Skeletal muscle tissue (tissue), 4 donors: ENCODE results near the gene VASP. TPM values are rescaled to one million over a fixed set of nuclear protein-coding genes. Genes with fewer than 3 reads are reported as not detected.
A peak's percentile ranks its signal among the peaks of the same experiment; 100 is the strongest.

Source experiments
- H3K27ac ChIP-seq: one replicate; pipeline ENCODE4 v1.7.0; 2013; ENCODE audit warnings: mild to moderate bottlenecking, low read depth, low read length, inconsistent platforms
- H3K27me3 ChIP-seq, 3 donors: one replicate each; pipeline ENCODE4 v1.7.0; 2013; ENCODE audit warnings: low read length in 3 of 3; ENCODE audit not compliant: control insufficient read depth in 3 of 3, insufficient read depth in 3 of 3
- H3K36me3 ChIP-seq, 3 donors: one replicate each; pipeline ENCODE4 v1.7.0; 2013; ENCODE audit warnings: low read length in 3 of 3; ENCODE audit not compliant: control insufficient read depth in 3 of 3, insufficient read depth in 3 of 3
- H3K4me1 ChIP-seq, 3 donors: one replicate each; pipeline ENCODE4 v1.7.0; 2013; ENCODE audit warnings: low read length in 3 of 3, mild to moderate bottlenecking in 3 of 3; ENCODE audit not compliant: control insufficient read depth in 3 of 3, insufficient read depth in 3 of 3
- H3K4me3 ChIP-seq, 3 donors: one replicate each; pipeline ENCODE4 v1.7.0; 2013; ENCODE audit warnings: low read length in 3 of 3
- H3K9ac ChIP-seq, 3 donors: one replicate each; pipeline ENCODE4 v1.7.0; 2013; ENCODE audit warnings: low read length in 3 of 3, mild to moderate bottlenecking in 3 of 3, moderate library complexity in 2 of 3, low read depth in 1 of 3
- H3K9me3 ChIP-seq, 3 donors: one replicate each; pipeline ENCODE4 v1.7.0; 2013; ENCODE audit warnings: low read length in 3 of 3; ENCODE audit not compliant: control insufficient read depth in 3 of 3
- total RNA-seq: library from RNA; depleted of rRNA; stranded (reverse); fragments of >200 nt; gene quantifications from one replicate; pipeline ENCODE4 v1.2.3, GENCODE V29; 2014
- donor health status: Osteomylitis.

Gene VASP
- total RNA-seq, 1 donor from 2014 or later, result 32.4 TPM

DNA sequence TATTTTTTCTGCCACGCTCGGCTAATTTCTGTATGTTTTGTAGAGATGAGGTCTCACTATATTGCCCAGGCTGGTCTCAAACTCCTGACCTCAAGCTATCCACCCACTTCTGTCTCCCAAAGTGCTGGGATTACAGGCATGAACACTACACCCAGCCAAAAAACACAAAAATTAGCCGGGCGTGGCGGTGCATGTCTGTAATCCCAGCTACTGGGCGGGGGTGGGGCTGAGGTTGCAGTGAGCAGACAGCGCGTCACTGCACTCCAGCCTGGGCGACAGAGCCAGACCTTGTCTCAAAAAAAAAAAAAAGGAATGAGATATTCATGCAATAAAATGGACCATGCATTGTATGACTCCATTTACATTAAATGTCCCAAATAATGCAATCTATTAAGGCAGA, 32.2 kb downstream of the VASP start:
- H3K27me3 ChIP-seq, result no peaks in the 10 kb centered on the region
- H3K4me3 ChIP-seq, result no peak overlapping the region
- no peak overlapping the region for H3K9ac ChIP-seq
- H3K4me1 ChIP-seq, result no peaks in the 10 kb centered on the region
- no peaks in the 10 kb centered on the region for H3K9me3 ChIP-seq
- no peak overlapping the region for H3K27ac ChIP-seq
- no peaks in the 10 kb centered on the region for H3K36me3 ChIP-seq

DNA sequence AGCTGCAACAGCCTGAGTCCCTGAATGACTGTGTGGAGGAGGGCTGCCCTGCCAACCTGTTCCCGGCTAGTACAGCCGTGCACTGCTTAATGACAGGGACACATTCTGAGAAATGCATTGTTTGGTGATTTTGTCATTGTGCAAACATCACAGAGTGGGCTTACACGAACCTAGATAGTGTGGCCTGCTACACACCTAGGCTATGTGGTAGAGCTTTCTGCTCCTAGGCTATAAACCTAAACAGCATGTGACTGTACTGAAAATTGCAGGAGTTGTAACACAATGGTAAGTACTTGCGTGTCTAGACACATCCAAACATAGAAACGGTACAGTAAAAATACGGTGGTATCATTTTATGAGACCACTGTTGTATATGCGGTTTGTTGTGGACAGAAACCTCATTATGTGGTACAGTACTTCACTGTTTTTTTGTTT, 35.0 kb downstream of the VASP start:
- Histone ChIP-seq H3K27me3 (no peaks in the 10 kb centered on the region), H3K27ac (no peak overlapping the region), H3K9me3 (no peaks in the 10 kb centered on the region), H3K36me3 (no peaks in the 10 kb centered on the region), H3K9ac (no peak overlapping the region), H3K4me3 (no peak overlapping the region), H3K4me1 (no peaks in the 10 kb centered on the region)

DNA sequence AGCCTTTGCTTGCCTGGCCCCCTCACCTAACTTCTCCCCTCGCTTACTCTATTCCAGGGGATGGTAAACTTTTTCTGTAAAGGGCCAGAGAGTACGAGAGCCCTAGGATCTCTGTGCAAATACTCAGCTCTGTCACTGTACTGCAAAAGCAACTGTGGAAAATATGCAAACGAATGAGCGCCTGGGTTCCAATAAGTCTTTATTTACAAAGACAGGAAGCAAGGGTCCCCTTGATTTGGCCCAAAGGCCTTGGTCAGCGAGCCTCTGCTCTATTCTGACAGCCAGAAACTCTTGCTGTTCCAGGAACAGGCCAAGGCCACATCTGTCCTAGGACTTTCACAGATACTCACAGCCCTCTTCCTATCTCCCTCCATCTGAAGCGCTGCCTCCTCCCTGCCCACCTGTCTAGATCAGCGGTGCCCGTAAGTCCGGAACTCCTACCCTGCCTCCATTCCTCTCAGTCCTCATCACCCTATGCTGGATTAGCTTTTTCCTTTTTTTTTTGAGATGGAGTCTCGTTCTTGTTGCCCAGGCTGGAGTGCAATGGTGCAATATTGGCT, 40.0 kb downstream of the VASP start:
- Histone ChIP-seq H3K9me3 (no peaks in the 10 kb centered on the region), H3K4me3 (no peak overlapping the region), H3K36me3 (no peaks in the 10 kb centered on the region), H3K4me1 (peaks cover 0 to 6% (median 0%) of the 10 kb centered on the region in 3 donors), H3K27ac (no peak overlapping the region), H3K9ac (no peak overlapping the region), H3K27me3 (no peaks in the 10 kb centered on the region)

DNA sequence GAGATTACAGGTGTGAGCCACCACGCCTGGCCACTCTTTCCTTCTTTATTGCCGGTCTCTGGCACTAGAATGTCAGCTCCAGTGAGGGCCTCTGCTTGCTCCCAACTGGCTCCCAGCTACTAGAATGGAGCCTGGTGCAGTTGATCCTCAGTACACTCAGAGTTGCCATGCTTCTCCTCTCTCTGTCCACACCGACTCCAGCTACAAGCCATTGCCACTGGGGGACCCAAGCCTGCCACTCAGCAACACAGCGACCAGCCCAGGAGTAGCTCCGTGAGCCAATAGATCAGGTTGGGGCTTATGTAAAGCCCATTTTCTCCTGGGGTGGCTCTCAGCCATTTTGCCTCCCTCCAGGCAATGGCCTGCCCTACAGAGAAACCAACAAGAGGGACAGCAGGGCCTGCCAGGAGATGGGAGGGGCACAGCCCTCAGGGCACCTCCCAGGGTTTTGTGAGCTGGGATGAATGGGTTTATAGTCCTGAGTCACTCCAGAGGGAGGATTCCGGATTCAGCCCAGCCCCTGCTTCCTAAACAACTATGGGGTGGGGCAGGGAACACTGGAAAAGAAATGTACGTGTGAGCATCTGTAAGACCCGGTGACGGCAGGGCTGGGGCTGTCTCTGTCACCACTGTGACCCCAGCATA, 40.8 kb downstream of the VASP start:
- H3K27me3 ChIP-seq, result no peaks in the 10 kb centered on the region
- H3K4me1 ChIP-seq, result peaks cover 0 to 6% (median 0%) of the 10 kb centered on the region in 3 donors
- H3K9ac ChIP-seq, result no peak overlapping the region
- H3K27ac ChIP-seq, result no peak overlapping the region
- no peak overlapping the region for H3K4me3 ChIP-seq
- no peaks in the 10 kb centered on the region for H3K9me3 ChIP-seq
- peaks cover 1 to 4% (median 3%) of the 10 kb centered on the region in 3 donors for H3K36me3 ChIP-seq

DNA sequence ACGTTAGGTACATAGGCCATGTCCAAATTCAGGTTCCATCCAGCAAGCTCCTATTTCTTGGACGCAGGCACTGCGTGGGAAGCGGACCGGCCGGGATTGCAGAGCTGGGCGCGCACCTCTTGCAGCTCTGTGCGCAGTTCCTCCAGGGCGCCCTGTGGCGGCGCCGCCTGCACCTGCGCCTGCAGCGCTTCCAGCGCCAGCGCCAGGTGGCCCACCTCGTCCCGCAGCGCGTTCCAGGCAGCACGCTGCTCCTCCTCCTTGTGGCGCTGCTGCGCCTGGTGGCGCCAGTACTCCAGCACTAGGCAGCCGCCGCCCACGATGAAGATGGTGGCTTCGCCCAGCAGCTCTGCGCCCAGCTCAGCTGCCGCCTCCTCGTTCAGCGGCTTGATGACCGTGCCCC, 46.2 kb downstream of the VASP start:
- no peaks in the 10 kb centered on the region for H3K9me3 ChIP-seq
- no peaks in the 10 kb centered on the region for H3K27me3 ChIP-seq
- H3K27ac ChIP-seq, result no peak overlapping the region
- H3K4me1 ChIP-seq, result peaks cover 0 to 9% (median 0%) of the 10 kb centered on the region in 3 donors
- H3K4me3 ChIP-seq, result no peak overlapping the region
- H3K36me3 ChIP-seq, result peaks cover 4 to 9% (median 7%) of the 10 kb centered on the region in 3 donors
- H3K9ac ChIP-seq, result no peak overlapping the region

DNA sequence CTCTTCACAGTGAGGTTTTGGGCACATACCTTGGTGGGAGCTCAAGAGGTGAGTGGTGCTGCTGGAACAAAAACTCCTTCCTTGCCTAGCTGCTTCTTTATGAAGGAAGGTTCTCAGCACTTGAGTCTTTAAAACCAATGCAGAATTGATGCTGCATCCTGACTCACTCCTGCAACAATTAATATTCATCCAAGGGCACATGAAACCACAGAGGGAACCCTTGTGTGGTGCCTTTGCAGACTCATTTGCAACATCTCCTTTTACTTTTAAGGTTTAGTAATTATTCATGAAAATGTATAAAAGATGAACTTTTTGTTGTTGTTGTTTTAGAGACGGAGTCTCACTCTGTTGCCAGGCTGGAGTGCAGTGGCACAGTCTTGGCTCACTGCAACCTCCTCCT, 47.2 kb downstream of the VASP start:
- Histone ChIP-seq H3K4me3 (no peak overlapping the region), H3K9ac (no peak overlapping the region), H3K27ac (no peak overlapping the region), H3K9me3 (no peaks in the 10 kb centered on the region), H3K27me3 (no peaks in the 10 kb centered on the region), H3K36me3 (peaks cover 4 to 9% (median 7%) of the 10 kb centered on the region in 3 donors), H3K4me1 (peaks cover 0 to 9% (median 0%) of the 10 kb centered on the region in 3 donors)

DNA sequence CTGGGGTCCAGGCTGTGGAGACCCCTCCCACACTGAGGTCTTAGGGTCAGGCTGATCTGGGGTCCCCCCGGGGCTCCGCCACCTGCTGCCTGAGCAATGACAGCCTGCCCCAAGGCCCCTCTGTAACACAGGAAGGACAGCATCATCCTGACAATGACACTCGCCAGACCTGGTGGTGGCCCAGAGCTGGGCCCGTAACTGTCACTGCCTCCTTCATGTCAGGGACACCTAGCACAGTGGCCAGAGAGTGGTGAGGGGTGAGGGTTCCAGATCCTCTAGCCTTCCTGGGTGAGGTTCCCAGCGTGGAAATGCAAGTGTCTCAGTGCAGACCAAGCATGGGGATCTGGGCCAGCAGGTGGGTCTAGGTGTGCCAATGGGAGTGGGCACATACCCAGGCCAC, 49.6 kb downstream of the VASP start:
- Histone ChIP-seq H3K36me3 (peaks cover 4 to 9% (median 7%) of the 10 kb centered on the region in 3 donors), H3K9me3 (no peaks in the 10 kb centered on the region), H3K4me1 (peaks cover 0 to 3% (median 0%) of the 10 kb centered on the region in 3 donors), H3K9ac (no peak overlapping the region), H3K27me3 (no peaks in the 10 kb centered on the region), H3K4me3 (no peak overlapping the region), H3K27ac (no peak overlapping the region)

DNA sequence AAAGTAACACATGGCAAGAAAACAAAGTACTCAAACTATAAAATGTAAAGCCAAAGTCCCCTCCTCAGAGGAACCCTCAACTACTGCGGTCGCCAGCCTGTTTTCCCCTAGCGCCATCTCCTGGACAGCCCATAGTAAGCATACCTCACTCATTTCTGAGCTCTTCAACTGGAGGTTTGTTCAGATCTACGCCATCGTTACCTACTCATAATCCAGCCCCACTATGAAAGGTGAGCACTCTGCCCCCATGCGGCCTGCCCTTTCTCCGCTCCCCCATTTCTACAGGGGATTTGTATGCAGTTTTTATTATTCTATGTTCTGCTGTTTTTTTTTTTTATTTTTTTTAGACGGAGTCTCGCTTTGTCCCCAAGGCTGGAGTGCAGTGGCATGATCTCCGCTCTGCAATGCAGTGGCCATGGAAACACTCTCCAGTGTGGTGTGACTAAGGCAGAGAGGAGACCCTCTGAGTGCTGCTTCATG, 51.2 kb downstream of the VASP start:
- Histone ChIP-seq H3K4me1 (peaks cover 0 to 2% (median 0%) of the 10 kb centered on the region in 3 donors), H3K27me3 (no peaks in the 10 kb centered on the region), H3K36me3 (peaks cover 0 to 2% (median 0%) of the 10 kb centered on the region in 3 donors), H3K9ac (no peak overlapping the region), H3K27ac (no peak overlapping the region), H3K4me3 (no peak overlapping the region), H3K9me3 (no peaks in the 10 kb centered on the region)

DNA sequence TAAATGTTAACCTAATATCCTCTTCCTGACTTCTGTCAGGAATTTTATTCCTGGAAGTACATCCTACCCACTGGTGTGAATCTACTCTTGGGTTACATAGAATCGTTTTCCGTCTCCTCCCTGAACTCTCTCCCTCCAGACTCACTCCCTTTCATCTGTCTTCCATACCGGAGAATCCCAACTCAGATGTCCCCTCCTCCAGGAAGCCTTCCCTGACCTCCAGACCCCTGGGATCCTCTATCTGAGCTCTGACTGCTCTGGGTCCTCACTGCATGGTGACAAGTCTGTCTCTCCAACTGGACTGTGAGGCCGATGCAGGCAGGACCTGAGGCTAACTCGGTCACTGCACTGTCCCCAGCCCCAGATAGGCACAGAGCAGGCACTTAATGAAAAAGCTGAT, 52.8 kb downstream of the VASP start:
- Histone ChIP-seq H3K4me1 (peaks cover 0 to 2% (median 0%) of the 10 kb centered on the region in 3 donors), H3K27me3 (no peaks in the 10 kb centered on the region), H3K27ac (no peak overlapping the region), H3K9ac (peak overlapping the region in 1 of 3 donors; percentile 7), H3K4me3 (no peak overlapping the region), H3K36me3 (peaks cover 0 to 2% (median 0%) of the 10 kb centered on the region in 3 donors), H3K9me3 (no peaks in the 10 kb centered on the region)

DNA sequence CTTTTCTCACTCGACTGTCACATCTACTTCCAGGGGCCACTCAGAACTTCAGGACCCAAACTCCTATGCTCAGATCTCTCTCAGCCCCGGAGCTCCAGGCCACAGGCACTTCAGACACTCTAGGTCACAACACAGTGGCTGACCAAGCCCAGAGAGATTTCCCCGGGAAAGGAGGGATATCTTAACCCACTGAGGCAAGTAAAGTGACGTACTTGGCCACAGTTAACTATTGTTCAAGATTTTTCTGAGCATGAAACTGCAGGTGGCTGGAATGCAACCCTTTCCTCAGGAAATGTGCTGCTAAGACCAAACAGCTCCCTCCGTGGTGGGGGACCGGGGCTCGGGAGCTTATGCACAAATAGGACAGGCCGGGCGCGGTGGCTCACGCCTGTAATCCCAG, 53.4 kb downstream of the VASP start:
- Histone ChIP-seq H3K36me3 (peaks cover 0 to 2% (median 0%) of the 10 kb centered on the region in 3 donors), H3K4me3 (no peak overlapping the region), H3K9me3 (no peaks in the 10 kb centered on the region), H3K4me1 (peaks cover 0 to 2% (median 0%) of the 10 kb centered on the region in 3 donors), H3K27ac (no peak overlapping the region), H3K9ac (no peak overlapping the region), H3K27me3 (no peaks in the 10 kb centered on the region)
